ENCODE measurements around the gene BATF2. TPM values are rescaled to one million over a fixed set of nuclear protein-coding genes. Genes with fewer than 3 reads are reported as not detected.

BATF2 gene
- total and polyA plus RNA-seq, 10 of the 15 experiments (the other 5 are each of a cell fraction or from before 2014, with no cell fraction given), result 0.18 to 1.1 (median 0.38) TPM; not detected in 1

GRCh38 chr11:65017937-65018336 is 21.2 kb upstream of the BATF2 start:
- Histone ChIP-seq H3K4me2 (ENCODE audit: control insufficient read depth, insufficient read depth) (no peak overlapping the region), H3K27ac (ENCODE audit: control insufficient read depth, insufficient read depth) (no peak overlapping the region), H3K27me3 (replicated peaks in 1 of 2; ENCODE audit: control insufficient read depth in 2 of 2, insufficient read depth in 2 of 2, low read length in 1 of 2) (no peaks in the 10 kb centered on the region), H3K79me2 (ENCODE audit: control insufficient read depth, insufficient read depth, low read length) (no peaks in the 10 kb centered on the region; the same call in none of the 2 replicates), H3K9ac (ENCODE audit: control insufficient read depth, insufficient read depth, low read length) (no peak overlapping the region), H3K4me3 (no peak overlapping the region), H4K20me1 (ENCODE audit: control insufficient read depth, insufficient read depth) (no peaks in the 10 kb centered on the region; the same call in 1 of the 2 replicates), H2AFZ (ENCODE audit: control insufficient read depth, low read depth, low read length) (no peak overlapping the region), H3K9me3 (replicated peaks; ENCODE audit: control insufficient read depth, insufficient read depth, low read length) (no peaks in the 10 kb centered on the region), H3K4me1 (ENCODE audit: control insufficient read depth, insufficient read depth, low read length) (peaks cover 15% of the 10 kb centered on the region), H3K36me3 (ENCODE audit: control insufficient read depth in 2 of 2, insufficient read depth in 2 of 2, low read length in 1 of 2) (peaks cover 0 to 5% of the 10 kb centered on the region in 2 experiments; a peak in 2 of 4 replicates)
- in situ Hi-C loops (cut with MboI) (no loop called here), intact Hi-C loops (cut with micrococcal nuclease; ENCODE audit: unreplicated experiment) (loop anchor here (10.0 kb wide), 1 partner anchor 237 kb away; no protein-coding TSS in a partner anchor)
- CTCF ChIA-PET, result interaction anchor here (0.8 to 1.3 kb wide), 3 partner anchors 8 to 99 kb away, joined by 3 to 4 read pairs (median 3); partner anchors contain the start of gene ZNHIT2
- no TSS peak for BruUV-seq (replicated peaks)
- WGBS (ENCODE audit: insufficient coverage, insufficient replicate concordance, low lambda C conversion rate, missing lambda C conversion rate), result 98% methylated on average over 6 of the region's 6 CpGs
- FAIRE-seq (no peak), DNase-seq (ENCODE audit: low read depth, low spot score) (no peak), ATAC-seq (no peak)
- SMC1A ChIA-PET (ENCODE audit: uncharacterized antibody, unreplicated experiment), result interaction anchor here (1.2 to 1.5 kb wide), 2 partner anchors 94 to 170 kb away, joined by 3 read pairs; no protein-coding TSS in a partner anchor
- RAD21 ChIA-PET (ENCODE audit: unreplicated experiment), result interaction anchor here (0.5 kb wide), 1 partner anchor 172 kb away, joined by 3 read pairs; no protein-coding TSS in a partner anchor
- POLR2A ChIA-PET, result no interaction called here
- TF ChIP-seq SREBF1 (IDR thresholded peaks at IDR 0.05; ENCODE audit: low read length), result no peak
- TF ChIP-seq MYB (IDR thresholded peaks at IDR 0.05; ENCODE audit: borderline replicate concordance, low read depth, low read length), result no peak
- TF ChIP-seq ZBTB4 (CRISPR knock-in tag; IDR thresholded peaks at IDR 0.05), result no peak
- TF ChIP-seq YY1 (IDR thresholded peaks at IDR 0.05; ENCODE audit: low read depth, low read length), result no peak
- TF ChIP-seq BCLAF1 (IDR thresholded peaks at IDR 0.05), result no peak
- TF ChIP-seq BCL3 (IDR thresholded peaks at IDR 0.05; ENCODE audit: borderline replicate concordance, insufficient read depth, low read depth, low read length, poor library complexity, severe bottlenecking), result no peak
- no peak for TF ChIP-seq WRNIP1 (IDR thresholded peaks at IDR 0.05; ENCODE audit: borderline replicate concordance, low read depth, low read length)
- TF ChIP-seq TBL1XR1 (IDR thresholded peaks at IDR 0.05; ENCODE audit: low read depth, low read length), result no peak
- TF ChIP-seq RAD51 (IDR thresholded peaks at IDR 0.05), result no peak
- no peak for TF ChIP-seq CUX1 (IDR thresholded peaks at IDR 0.05; ENCODE audit: insufficient replicate concordance, low read depth, low read length)
- TF ChIP-seq ZBED1 (IDR thresholded peaks at IDR 0.05; ENCODE audit: borderline replicate concordance), result no peak
